ENCODE measurements around the gene PKNOX2.

The PKNOX2 gene

GRCh38 chr11:125373426-125374391 lies 209.2 kb downstream of the PKNOX2 start:
- Histone ChIP-seq H3K9me2 (replicated peaks; ENCODE audit: control insufficient read depth, low read length) (no peaks in the 10 kb centered on the region), H3K79me2 (ENCODE audit: control insufficient read depth, low read length) (no peaks in the 10 kb centered on the region), H3K36me3 (ENCODE audit: control insufficient read depth, low read length) (no peaks in the 10 kb centered on the region), H3F3A (ENCODE audit: control insufficient read depth, insufficient read depth) (no peaks in the 10 kb centered on the region), H3K27me3 (ENCODE audit: control insufficient read depth, low read length) (peaks cover 14% of the 10 kb centered on the region), H3K27ac (ENCODE audit: low read depth, low read length) (no peak overlapping the region), H3K4me2 (ENCODE audit: low read length) (no peak overlapping the region), H4K20me1 (ENCODE audit: control insufficient read depth, insufficient read depth, low read depth, low read length) (no peaks in the 10 kb centered on the region), H3K9me3 (ENCODE audit: control insufficient read depth, insufficient read depth, low read length) (no peaks in the 10 kb centered on the region), H3K4me3 (ENCODE audit: low read length) (no peak overlapping the region), H3K4me1 (ENCODE audit: control insufficient read depth, low read length) (no peaks in the 10 kb centered on the region)
- no peak for TF ChIP-seq CTCF (IDR thresholded peaks at IDR 0.05; ENCODE audit: low read depth, low read length, poor library complexity, severe bottlenecking)
- no peak for TF ChIP-seq EZH2phosphoT487 (IDR thresholded peaks at IDR 0.05; ENCODE audit: borderline replicate concordance, low read length)

- no peak overlapping the region for H3K4me2 ChIP-seq (ENCODE audit: low read length)
- no peaks in the 10 kb centered on the region for H3K9me2 ChIP-seq (replicated peaks; ENCODE audit: control insufficient read depth, low read length)
- no peaks in the 10 kb centered on the region for H3K79me2 ChIP-seq (ENCODE audit: control insufficient read depth, low read length)
- H3K27ac ChIP-seq (ENCODE audit: low read depth, low read length), result no peak overlapping the region
- H4K20me1 ChIP-seq (ENCODE audit: control insufficient read depth, insufficient read depth, low read depth, low read length), result no peaks in the 10 kb centered on the region
- H3K27me3 ChIP-seq (ENCODE audit: control insufficient read depth, low read length), result peaks cover 14% of the 10 kb centered on the region
- no peaks in the 10 kb centered on the region for H3F3A ChIP-seq (ENCODE audit: control insufficient read depth, insufficient read depth)
- H3K9me3 ChIP-seq (ENCODE audit: control insufficient read depth, insufficient read depth, low read length), result no peaks in the 10 kb centered on the region
- H3K4me3 ChIP-seq (ENCODE audit: low read length), result no peak overlapping the region
- H3K36me3 ChIP-seq (ENCODE audit: control insufficient read depth, low read length), result no peaks in the 10 kb centered on the region
- H3K4me1 ChIP-seq (ENCODE audit: control insufficient read depth, low read length), result no peaks in the 10 kb centered on the region
- TF ChIP-seq CTCF (IDR thresholded peaks at IDR 0.05; ENCODE audit: low read depth, low read length, poor library complexity, severe bottlenecking) (no peak), EZH2phosphoT487 (IDR thresholded peaks at IDR 0.05; ENCODE audit: borderline replicate concordance, low read length) (no peak)
Observed at GRCh38 chr11:125374398-125374797, 209.8 kb downstream of the PKNOX2 start.

GRCh38 chr11:125375146-125375545 lies 210.6 kb downstream of the PKNOX2 start:
- H3K27me3 ChIP-seq (ENCODE audit: control insufficient read depth, low read length), result peaks cover 14% of the 10 kb centered on the region

More at GRCh38 chr11:125375146-125375545, 210.6 kb downstream of the PKNOX2 start:
- TF ChIP-seq EZH2phosphoT487 (IDR thresholded peaks at IDR 0.05; ENCODE audit: borderline replicate concordance, low read length) (no peak), CTCF (IDR thresholded peaks at IDR 0.05; ENCODE audit: low read depth, low read length, poor library complexity, severe bottlenecking) (no peak)
- Histone ChIP-seq H3K36me3 (ENCODE audit: control insufficient read depth, low read length) (no peaks in the 10 kb centered on the region), H3K9me2 (replicated peaks; ENCODE audit: control insufficient read depth, low read length) (no peaks in the 10 kb centered on the region), H3K4me1 (ENCODE audit: control insufficient read depth, low read length) (no peaks in the 10 kb centered on the region), H4K20me1 (ENCODE audit: control insufficient read depth, insufficient read depth, low read depth, low read length) (no peaks in the 10 kb centered on the region), H3K4me3 (ENCODE audit: low read length) (no peak overlapping the region), H3K4me2 (ENCODE audit: low read length) (no peak overlapping the region), H3K27ac (ENCODE audit: low read depth, low read length) (no peak overlapping the region), H3F3A (ENCODE audit: control insufficient read depth, insufficient read depth) (no peaks in the 10 kb centered on the region), H3K9me3 (ENCODE audit: control insufficient read depth, insufficient read depth, low read length) (no peaks in the 10 kb centered on the region), H3K79me2 (ENCODE audit: control insufficient read depth, low read length) (no peaks in the 10 kb centered on the region)

Measured in DOHH2 (cell line).